Uterus (tissue), 4 donors: ENCODE data around the gene ARHGEF28. TPM values are rescaled to one million over a fixed set of nuclear protein-coding genes. Genes with fewer than 3 reads are reported as not detected.
A peak's percentile ranks its signal among the peaks of the same experiment; 100 is the strongest.

Source experiments
- DNase-seq, 2 donors: peaks; one replicate each; pipeline ENCODE4 v3.0.0-alpha.2; 2019 to 2020
- H3K27ac ChIP-seq, 2 donors: fragments of 200-600 bp; sonication (generic); 1 replicate in 1 of 2; 2 replicates in 1 of 2; pipeline ENCODE4 v1.5.1; 2016 to 2018
- H3K27me3 ChIP-seq, 2 donors: fragments of 200-600 bp; sonication (generic); one replicate each; pipeline ENCODE4 v1.5.1; 2018 to 2019; ENCODE audit warnings: control low read depth in 1 of 2
- H3K36me3 ChIP-seq, 2 donors: fragments of 200-600 bp; sonication (generic); one replicate each; pipeline ENCODE4 v1.5.1; 2019; ENCODE audit warnings: control low read depth in 1 of 2
- H3K4me1 ChIP-seq, 2 donors: fragments of 200-600 bp; sonication (generic); one replicate each; pipeline ENCODE4 v1.5.1; 2018 to 2019; ENCODE audit warnings: control low read depth in 1 of 2
- H3K4me3 ChIP-seq, 2 donors: fragments of 200-600 bp; sonication (generic); 1 replicate in 1 of 2; 2 replicates in 1 of 2; pipeline ENCODE4 v1.5.1; 2018 to 2019; ENCODE audit warnings: mild to moderate bottlenecking in 1 of 2
- H3K9me3 ChIP-seq, 2 donors: fragments of 200-600 bp; sonication (generic); one replicate each; pipeline ENCODE4 v1.5.1; 2019; ENCODE audit warnings: control low read depth in 1 of 2
- POLR2A ChIP-seq, 2 donors: fragments of 450-650 bp; IDR thresholded peaks; one replicate each; pipeline ENCODE4 v1.6.1; 2016; ENCODE audit warnings: antibody characterized with exemption in 2 of 2, mild to moderate bottlenecking in 1 of 2, moderate library complexity in 1 of 2
- intact Hi-C: fragments of 100-400 bp; cut with DNase I; formaldehyde crosslinking; loops from one replicate; pipeline ENCODE4 v1.15.1; 2023; ENCODE audit warnings: low total_unique reads
- total RNA-seq, 4 donors: library from RNA; depleted of rRNA in 3 of 4; stranded (reverse); fragments of >200 nt in 3 of 4; gene quantifications; one replicate each; pipeline versions ENCODE4 v1.1.0 to v1.2.4, GENCODE V29; 2014 to 2023
- TF ChIP-seq, protein P1 (sequence below), 4 experiments: fragments of 200-600 bp in 2 of 4; fragments of 450-650 bp in 2 of 4; sonication (generic) in 2 of 4; IDR thresholded peaks; one replicate each; pipeline ENCODE4 v1.5.1; 2016 to 2019; ENCODE audit warnings: antibody characterized with exemption in 4 of 4, mild to moderate bottlenecking in 2 of 4, moderate library complexity in 1 of 4
- donor health status: DM: yes; HTN: yes; CAD: no.

Gene ARHGEF28
- total RNA-seq, 4 donors from 2014 or later = 11.9 to 23.2 (median 19.3) TPM

DNA sequence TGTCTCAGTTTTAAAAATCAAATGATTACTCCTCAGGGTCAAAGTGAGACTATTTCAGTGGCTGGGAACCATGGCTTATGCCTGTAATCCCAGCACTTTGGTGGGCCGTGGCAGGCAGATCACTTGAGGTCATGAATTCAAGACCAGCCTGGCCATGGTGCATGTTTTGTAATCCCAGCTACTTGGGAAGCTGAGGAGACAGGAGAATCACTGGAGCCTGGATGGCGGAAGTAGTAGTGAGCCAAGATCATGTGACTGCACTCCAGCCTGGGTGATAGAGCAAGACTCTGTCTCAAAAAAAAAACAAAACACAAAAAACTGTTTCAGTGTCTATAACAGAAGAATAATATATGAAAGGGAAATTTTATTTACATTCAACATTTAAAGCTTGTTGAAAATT, 182.9 kb downstream of the ARHGEF28 start:
- no peaks in the 10 kb centered on the region for H3K4me1 ChIP-seq
- H3K27me3 ChIP-seq = no peaks in the 10 kb centered on the region
- intact Hi-C loops = no loop called here
- H3K27ac ChIP-seq = no peak overlapping the region
- H3K4me3 ChIP-seq = no peak overlapping the region
- H3K36me3 ChIP-seq = no peaks in the 10 kb centered on the region
- no peak for TF ChIP-seq POLR2A (IDR thresholded peaks at IDR 0.05)
- TF ChIP-seq, protein P1, sequence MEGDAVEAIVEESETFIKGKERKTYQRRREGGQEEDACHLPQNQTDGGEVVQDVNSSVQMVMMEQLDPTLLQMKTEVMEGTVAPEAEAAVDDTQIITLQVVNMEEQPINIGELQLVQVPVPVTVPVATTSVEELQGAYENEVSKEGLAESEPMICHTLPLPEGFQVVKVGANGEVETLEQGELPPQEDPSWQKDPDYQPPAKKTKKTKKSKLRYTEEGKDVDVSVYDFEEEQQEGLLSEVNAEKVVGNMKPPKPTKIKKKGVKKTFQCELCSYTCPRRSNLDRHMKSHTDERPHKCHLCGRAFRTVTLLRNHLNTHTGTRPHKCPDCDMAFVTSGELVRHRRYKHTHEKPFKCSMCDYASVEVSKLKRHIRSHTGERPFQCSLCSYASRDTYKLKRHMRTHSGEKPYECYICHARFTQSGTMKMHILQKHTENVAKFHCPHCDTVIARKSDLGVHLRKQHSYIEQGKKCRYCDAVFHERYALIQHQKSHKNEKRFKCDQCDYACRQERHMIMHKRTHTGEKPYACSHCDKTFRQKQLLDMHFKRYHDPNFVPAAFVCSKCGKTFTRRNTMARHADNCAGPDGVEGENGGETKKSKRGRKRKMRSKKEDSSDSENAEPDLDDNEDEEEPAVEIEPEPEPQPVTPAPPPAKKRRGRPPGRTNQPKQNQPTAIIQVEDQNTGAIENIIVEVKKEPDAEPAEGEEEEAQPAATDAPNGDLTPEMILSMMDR (IDR thresholded peaks at IDR 0.05) = no peak
- no peak for DNase-seq
- H3K9me3 ChIP-seq = no peaks in the 10 kb centered on the region

DNA sequence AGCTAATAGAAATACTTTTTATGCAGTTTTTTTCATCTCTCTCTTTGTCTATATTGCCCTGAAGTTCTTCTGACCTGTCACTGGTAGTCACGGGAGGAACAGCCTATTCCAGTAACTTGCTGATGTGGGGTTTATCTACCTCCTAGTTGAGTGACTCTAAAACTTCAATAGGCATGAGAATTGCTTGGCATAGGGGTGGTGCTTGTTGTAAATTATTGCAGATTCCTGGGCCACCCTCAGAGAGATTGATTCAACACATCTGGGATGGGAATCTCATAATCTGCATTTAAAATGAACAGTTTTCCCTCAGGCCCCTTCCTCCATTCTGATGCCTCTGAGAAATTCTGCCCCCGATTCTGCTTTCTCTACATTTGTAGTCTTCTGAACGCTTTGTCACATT, 184.4 kb downstream of the ARHGEF28 start:
- no peaks in the 10 kb centered on the region for H3K36me3 ChIP-seq
- H3K27ac ChIP-seq = no peak overlapping the region
- DNase-seq = no peak
- no peak overlapping the region for H3K4me3 ChIP-seq
- no peaks in the 10 kb centered on the region for H3K4me1 ChIP-seq
- intact Hi-C loops = no loop called here
- no peak for TF ChIP-seq POLR2A (IDR thresholded peaks at IDR 0.05)
- TF ChIP-seq, protein P1 (IDR thresholded peaks at IDR 0.05) = no peak
- no peaks in the 10 kb centered on the region for H3K9me3 ChIP-seq
- H3K27me3 ChIP-seq = no peaks in the 10 kb centered on the region

DNA sequence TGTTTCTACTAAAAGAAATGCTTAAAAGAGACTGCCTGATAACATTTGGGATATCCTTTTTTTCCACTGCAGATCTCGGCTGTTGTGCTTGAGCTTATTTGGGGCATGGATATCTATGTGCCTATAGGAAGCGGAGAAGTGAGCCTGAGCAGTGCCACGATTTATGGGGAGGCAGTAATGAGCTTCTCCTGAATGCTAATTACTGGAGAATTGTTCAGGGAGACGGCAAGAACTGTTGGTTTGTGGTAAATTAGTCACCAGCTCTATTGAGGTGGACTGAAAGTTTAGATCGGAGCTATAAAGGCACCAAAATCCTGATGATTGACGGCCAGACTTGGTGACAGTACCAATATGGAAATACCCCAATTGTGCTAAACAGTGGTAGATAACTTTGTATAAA, 186.5 kb downstream of the ARHGEF28 start:
- DNase-seq = no peak
- Histone ChIP-seq H3K4me1 (no peaks in the 10 kb centered on the region), H3K27me3 (no peaks in the 10 kb centered on the region), H3K36me3 (no peaks in the 10 kb centered on the region), H3K9me3 (no peaks in the 10 kb centered on the region), H3K4me3 (peak overlapping the region in 1 of 2 donors; percentile 29), H3K27ac (peak overlapping the region; percentile 69 to 71)
- TF ChIP-seq, protein P1 (IDR thresholded peaks at IDR 0.05) = no peak
- no peak for TF ChIP-seq POLR2A (IDR thresholded peaks at IDR 0.05)
- intact Hi-C loops = no loop called here

DNA sequence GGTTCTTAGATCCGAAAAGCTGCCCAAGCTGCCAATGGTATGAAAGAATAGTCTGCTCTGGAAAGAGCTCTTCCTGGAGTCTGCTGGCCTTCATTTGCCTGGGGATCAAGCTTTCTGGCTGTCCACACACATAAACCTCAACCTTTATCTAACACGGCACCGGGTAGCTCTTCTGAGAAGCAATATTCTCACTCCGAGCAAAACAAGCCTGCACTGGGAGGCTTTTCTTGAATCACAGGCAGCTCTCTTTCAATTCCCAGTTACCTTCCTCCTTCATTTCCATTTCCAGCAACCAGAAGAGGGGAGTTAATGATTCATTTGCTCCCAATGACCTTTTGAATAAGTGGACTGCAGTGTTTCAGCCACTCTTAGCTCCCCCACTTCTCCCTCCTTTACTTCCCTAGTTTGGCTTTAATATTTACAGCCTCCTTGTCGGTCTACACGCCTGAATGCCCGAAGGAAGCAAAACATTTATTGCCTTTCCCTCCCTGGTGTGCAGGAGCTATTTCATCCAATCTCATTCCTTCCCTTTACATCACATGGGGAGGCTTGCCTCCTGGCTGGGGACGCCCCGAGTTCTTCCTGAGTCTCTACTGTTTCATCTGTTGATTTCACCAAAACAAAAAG, 187.1 kb downstream of the ARHGEF28 start:
- peak; percentile 26 to 39 for DNase-seq
- H3K36me3 ChIP-seq = no peaks in the 10 kb centered on the region
- H3K4me1 ChIP-seq = peaks cover 0 to 4% of the 10 kb centered on the region in 2 donors
- intact Hi-C loops = no loop called here
- no peaks in the 10 kb centered on the region for H3K9me3 ChIP-seq
- peak overlapping the region; percentile 25 to 29 for H3K4me3 ChIP-seq
- peak overlapping the region; percentile 69 to 71 for H3K27ac ChIP-seq
- no peaks in the 10 kb centered on the region for H3K27me3 ChIP-seq
- TF ChIP-seq POLR2A (IDR thresholded peaks at IDR 0.05) = peak in 1 of 2 donors; percentile 22
- TF ChIP-seq, protein P1 (IDR thresholded peaks at IDR 0.05) = no peak

DNA sequence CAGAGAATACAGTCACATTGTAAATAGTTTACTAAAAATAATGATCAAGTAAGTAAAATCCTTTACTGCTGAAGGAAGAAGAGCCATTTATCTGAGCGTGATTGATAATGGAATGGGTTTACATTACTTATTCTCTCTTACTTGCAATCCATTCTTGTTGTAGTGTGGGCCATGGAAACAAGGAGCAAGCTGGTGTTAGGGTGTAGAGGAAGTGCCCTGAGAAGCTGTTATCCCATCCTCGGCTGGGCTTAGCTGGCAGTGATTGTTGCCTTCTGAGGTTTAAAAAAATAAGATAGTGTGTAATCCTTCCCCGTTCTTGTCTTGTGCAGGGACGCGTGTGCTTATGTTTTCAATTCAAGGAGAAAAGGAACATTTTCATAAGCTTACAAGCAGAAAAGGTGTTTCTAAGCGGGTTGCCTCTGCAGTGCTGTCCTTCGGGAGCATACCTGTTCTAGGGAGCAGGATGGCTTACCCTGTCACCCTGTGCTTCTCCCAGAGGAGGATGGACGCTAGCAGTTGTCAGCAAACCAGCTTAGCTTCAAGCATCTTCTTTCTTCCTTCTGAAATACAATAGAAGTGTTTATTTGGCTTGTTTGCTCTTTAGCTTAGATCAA, 188.3 kb downstream of the ARHGEF28 start:
- no peak for DNase-seq
- no peaks in the 10 kb centered on the region for H3K9me3 ChIP-seq
- peak overlapping the region in 1 of 2 donors; percentile 29 for H3K4me3 ChIP-seq
- intact Hi-C loops = no loop called here
- H3K27me3 ChIP-seq = no peaks in the 10 kb centered on the region
- no peak for TF ChIP-seq POLR2A (IDR thresholded peaks at IDR 0.05)
- TF ChIP-seq, protein P1 (IDR thresholded peaks at IDR 0.05) = no peak
- H3K27ac ChIP-seq = peak overlapping the region; percentile 12 to 71
- H3K36me3 ChIP-seq = no peaks in the 10 kb centered on the region
- peaks cover 0 to 5% of the 10 kb centered on the region in 2 donors for H3K4me1 ChIP-seq
